ENCODE measurements around the gene JADE3.

GRCh38 chrX:46920235-46920634 is 8.0 kb downstream of the JADE3 start:
- TF ChIP-seq, protein P1, sequence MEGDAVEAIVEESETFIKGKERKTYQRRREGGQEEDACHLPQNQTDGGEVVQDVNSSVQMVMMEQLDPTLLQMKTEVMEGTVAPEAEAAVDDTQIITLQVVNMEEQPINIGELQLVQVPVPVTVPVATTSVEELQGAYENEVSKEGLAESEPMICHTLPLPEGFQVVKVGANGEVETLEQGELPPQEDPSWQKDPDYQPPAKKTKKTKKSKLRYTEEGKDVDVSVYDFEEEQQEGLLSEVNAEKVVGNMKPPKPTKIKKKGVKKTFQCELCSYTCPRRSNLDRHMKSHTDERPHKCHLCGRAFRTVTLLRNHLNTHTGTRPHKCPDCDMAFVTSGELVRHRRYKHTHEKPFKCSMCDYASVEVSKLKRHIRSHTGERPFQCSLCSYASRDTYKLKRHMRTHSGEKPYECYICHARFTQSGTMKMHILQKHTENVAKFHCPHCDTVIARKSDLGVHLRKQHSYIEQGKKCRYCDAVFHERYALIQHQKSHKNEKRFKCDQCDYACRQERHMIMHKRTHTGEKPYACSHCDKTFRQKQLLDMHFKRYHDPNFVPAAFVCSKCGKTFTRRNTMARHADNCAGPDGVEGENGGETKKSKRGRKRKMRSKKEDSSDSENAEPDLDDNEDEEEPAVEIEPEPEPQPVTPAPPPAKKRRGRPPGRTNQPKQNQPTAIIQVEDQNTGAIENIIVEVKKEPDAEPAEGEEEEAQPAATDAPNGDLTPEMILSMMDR (IDR thresholded peaks at IDR 0.05 in 4 of 5, conservative IDR thresholded peaks at IDR 0.05 in 1 of 5) = no peak
- no peak for TF ChIP-seq POLR2A (IDR thresholded peaks at IDR 0.05)
